Measurements from ENCODE around the gene DISC1.

DISC1 gene

GRCh38 chr1:231973830-231974229 is 347.2 kb downstream of the DISC1 start:
- Mint-ChIP-seq H3K4me1 (no peaks in the 10 kb centered on the region), H3K36me3 (ENCODE audit: low read depth) (peaks cover 4% of the 10 kb centered on the region), H3K9me3 (peaks cover 9% of the 10 kb centered on the region), H3K4me3 (no peak overlapping the region), H3K27ac (no peak overlapping the region), H3K27me3 (ENCODE audit: low read depth) (no peaks in the 10 kb centered on the region)
- TF ChIP-seq CTCF (IDR thresholded peaks at IDR 0.05; ENCODE audit: unreplicated experiment in 3 of 3) = no peak

- peaks cover 9% of the 10 kb centered on the region for H3K9me3 Mint-ChIP-seq
- no peaks in the 10 kb centered on the region for H3K4me1 Mint-ChIP-seq
- H3K27me3 Mint-ChIP-seq (ENCODE audit: low read depth) = no peaks in the 10 kb centered on the region
- peaks cover 4% of the 10 kb centered on the region for H3K36me3 Mint-ChIP-seq (ENCODE audit: low read depth)
- H3K4me3 Mint-ChIP-seq = no peak overlapping the region
- no peak for TF ChIP-seq CTCF (IDR thresholded peaks at IDR 0.05; ENCODE audit: unreplicated experiment in 3 of 3)
- H3K27ac Mint-ChIP-seq = no peak overlapping the region
Observed at GRCh38 chr1:231976231-231976630, 349.6 kb downstream of the DISC1 start.

DNA sequence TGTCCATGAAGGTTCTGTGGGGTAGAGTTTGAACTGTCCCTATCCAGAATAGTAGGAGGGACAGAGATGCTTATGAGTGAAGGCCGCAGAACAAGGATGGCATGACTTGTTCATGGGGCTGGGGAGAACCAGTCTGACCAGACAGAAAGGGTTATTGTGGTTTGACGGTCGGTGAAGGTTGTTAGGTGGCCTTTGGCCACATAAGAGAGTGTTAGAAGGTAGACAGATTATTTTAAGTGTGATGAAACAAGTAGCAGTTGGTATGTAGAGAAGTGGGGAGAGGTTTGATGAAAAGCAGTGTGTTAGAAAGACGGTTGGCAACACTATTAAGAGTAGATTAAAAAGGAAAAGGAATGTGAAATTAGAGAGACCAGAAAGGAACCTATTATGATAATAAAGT is 355.1 kb downstream of the DISC1 start:
- Mint-ChIP-seq H3K4me1 (no peaks in the 10 kb centered on the region), H3K27me3 (ENCODE audit: low read depth) (no peaks in the 10 kb centered on the region), H3K4me3 (no peak overlapping the region), H3K36me3 (ENCODE audit: low read depth) (peaks cover 4% of the 10 kb centered on the region), H3K27ac (no peak overlapping the region), H3K9me3 (peaks cover 9% of the 10 kb centered on the region)
- no peak for TF ChIP-seq CTCF (IDR thresholded peaks at IDR 0.05; ENCODE audit: unreplicated experiment in 3 of 3)

DNA sequence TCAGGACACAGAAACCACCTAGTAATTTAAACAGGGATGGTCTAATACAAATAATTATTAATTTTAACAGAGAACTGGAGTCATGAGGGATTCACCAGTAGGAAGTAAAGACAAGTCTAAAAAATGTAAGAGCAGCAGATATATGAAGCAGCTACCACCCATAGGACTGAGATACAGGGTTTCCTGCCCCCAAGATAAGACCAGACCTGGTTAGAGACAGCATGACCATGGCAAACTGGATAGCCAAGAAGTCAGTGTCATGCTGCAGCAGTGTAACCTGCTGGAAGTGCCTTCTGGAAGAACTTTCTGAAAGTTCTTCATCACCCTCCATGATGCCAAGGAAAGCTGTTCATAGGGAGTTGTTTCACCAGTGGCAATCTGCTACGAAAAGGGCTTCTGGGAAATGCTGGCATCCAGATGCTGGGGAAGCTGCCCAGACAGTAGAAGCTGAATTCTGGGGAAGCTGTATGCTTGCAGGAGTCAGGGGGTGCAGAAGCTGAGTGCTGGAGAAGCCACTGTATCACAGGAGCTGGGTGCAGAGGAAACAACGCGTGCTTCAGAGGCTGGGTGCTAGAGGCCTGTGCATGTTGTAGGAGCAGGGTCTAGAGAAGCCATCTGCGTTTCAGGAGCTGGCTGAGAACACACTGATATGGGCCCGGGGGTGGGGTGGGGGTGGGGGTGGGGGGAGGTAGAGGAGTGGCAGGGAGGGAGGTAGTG is 356.4 kb downstream of the DISC1 start:
- TF ChIP-seq CTCF (IDR thresholded peaks at IDR 0.05; ENCODE audit: unreplicated experiment in 3 of 3) = no peak
- Mint-ChIP-seq H3K27ac (no peak overlapping the region), H3K4me3 (no peak overlapping the region), H3K4me1 (no peaks in the 10 kb centered on the region), H3K36me3 (ENCODE audit: low read depth) (no peaks in the 10 kb centered on the region), H3K27me3 (ENCODE audit: low read depth) (no peaks in the 10 kb centered on the region), H3K9me3 (peaks cover 1% of the 10 kb centered on the region)

DNA sequence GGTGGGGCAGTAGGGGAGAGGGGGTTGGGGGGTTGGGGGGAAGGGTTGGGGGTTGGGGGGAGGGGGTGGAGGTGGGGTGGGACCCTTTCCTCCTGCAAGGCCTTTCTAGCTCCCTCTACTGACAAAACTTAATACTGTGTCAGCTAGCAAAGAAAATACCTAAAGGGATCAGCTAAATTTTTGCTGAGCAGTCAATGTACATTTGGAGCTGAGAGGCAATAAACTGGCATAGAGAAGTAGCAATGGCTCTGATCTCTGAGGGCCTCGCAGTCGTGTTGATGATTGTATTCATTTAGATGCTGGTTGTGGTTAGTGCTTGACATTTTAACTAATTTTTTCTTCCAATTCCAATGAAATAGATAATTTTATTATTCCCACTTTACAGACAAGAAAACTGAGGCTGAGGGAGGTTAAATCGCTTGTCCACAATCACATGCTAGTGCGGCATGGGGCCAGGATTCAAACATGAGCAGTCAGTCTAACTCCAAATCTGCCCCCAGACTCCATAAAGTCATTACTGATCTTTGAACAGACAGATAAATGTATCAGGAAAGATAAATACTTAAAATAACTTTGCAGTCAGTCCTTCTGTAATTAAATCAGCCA is 357.1 kb downstream of the DISC1 start:
- no peak overlapping the region for H3K4me3 Mint-ChIP-seq
- H3K4me1 Mint-ChIP-seq = no peaks in the 10 kb centered on the region
- H3K27me3 Mint-ChIP-seq (ENCODE audit: low read depth) = no peaks in the 10 kb centered on the region
- TF ChIP-seq CTCF (IDR thresholded peaks at IDR 0.05; ENCODE audit: unreplicated experiment in 3 of 3) = no peak
- H3K9me3 Mint-ChIP-seq = no peaks in the 10 kb centered on the region
- H3K27ac Mint-ChIP-seq = no peak overlapping the region
- H3K36me3 Mint-ChIP-seq (ENCODE audit: low read depth) = no peaks in the 10 kb centered on the region

All from nephron (organoid).